Measurements from ENCODE around the gene NFATC1.

NFATC1 gene

DNA sequence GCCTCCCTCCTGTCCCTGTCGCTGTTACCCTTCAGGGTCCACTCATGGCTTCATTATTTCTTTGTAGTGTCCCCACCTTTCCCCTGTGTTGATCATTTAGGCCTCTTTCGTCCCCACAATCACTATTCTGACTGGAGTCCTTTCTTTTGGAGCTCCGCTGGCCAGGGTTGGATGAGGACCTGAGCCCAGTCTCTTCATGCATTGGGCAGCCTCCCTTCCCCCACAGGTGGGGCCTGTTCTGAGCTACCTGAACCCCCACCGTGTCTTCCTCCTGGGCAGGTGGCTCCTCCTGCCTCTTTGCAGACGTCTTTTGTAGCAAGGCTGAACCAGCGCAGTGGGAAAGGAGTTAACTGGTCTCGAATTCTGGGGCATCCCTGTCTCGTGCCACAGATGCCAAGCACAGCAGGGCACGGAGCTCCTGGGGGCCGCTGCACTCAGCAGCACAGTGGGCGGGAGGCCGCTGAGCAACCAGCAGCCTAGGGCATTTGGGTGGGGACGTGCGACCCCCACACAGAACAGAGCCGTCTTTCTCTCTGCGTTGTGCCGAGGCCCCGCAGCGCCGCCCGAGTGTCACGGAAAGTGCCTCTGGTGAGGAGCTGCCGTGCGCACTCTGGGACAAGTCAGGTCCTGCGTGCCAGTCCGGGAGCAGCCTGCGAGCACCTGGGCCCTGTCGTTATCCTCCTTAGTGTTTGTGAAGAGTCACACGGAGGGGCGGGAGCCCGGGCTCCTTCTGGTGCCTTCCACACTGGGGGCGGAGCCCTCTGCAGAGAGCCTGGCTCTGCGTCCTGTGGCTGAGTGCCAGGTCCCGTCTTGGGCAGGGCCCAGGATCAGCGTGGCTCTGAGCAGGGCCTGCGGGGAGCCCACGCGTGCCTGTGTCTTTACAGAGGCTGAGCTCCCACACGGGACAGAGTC lies 130.1 kb downstream of the NFATC1 start:
- H3K27me3 Mint-ChIP-seq, result no peaks in the 10 kb centered on the region
- DNase-seq, result peak; percentile 21
- peaks cover 21% of the 10 kb centered on the region for H3K36me3 Mint-ChIP-seq

DNA sequence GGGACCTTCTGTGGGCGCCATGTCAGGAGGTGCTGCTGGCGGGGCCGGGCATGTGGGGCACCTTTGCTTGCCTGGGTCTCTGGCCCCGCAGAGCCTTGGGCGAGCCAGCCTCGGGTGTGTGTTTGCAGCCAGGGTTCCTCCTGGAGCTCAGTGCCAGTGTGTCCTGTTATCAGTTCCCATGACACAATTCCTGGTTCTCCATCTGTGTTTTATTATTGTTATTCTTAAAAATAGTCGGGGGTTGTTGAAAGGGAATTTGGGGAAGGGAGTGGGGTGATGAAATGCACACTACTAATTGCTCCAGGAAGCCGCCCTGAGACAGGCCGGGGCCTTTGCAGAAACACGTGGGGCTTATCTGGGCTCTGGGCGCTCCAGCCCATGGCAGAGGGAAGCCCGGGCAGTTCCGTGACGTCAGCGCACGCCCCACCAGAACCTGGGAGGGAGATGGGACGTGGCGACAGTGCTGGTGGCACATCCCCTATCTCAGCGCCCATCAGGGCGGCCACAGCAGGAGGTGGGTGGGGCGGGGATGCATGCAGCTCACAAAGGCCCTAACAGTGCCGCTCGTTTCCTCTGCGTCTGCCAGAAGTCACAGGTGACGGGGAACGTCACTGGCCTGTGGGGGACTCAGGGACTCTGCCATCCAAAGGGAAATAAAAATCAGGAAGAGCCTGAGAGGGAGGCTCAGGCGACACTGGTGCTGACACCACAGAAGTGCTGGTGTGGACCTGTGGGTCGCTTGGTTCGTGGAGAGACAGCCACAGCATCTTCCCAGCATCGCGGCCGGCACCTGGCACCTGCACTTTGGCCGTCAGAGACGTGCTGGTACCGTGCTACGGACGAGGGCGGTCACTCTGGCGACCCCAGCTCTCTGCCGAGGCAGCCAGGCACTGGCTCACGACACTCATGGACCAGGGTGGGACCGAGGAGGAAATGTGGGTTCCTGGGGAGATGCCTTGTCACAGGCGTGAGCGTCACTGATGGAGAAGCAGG lies 131.0 kb downstream of the NFATC1 start:
- peaks cover 19% of the 10 kb centered on the region for H3K36me3 Mint-ChIP-seq
- H3K27ac Mint-ChIP-seq, result peak overlapping the region; percentile 45
- H3K9me3 Mint-ChIP-seq, result no peaks in the 10 kb centered on the region
- peak; percentile 44 for DNase-seq
- no peak overlapping the region for H3K4me3 Mint-ChIP-seq
- H3K27me3 Mint-ChIP-seq, result no peaks in the 10 kb centered on the region
- CTCF ChIA-PET, result interaction anchor here (1.2 to 6.4 kb wide), 5 partner anchors 10 to 145 kb away, joined by 3 to 89 read pairs (median 11); no protein-coding TSS in a partner anchor
- peaks cover 48% of the 10 kb centered on the region for H3K4me1 Mint-ChIP-seq

More for the DNA sequence above, 130.1 kb downstream of the NFATC1 start:
- CTCF ChIA-PET, result interaction anchor here (0.8 to 6.4 kb wide), 5 partner anchors 22 to 144 kb away, joined by 3 to 89 read pairs (median 11); no protein-coding TSS in a partner anchor
- Mint-ChIP-seq H3K4me3 (peak overlapping the region; percentile 47), H3K27ac (peak overlapping the region; percentile 73), H3K9me3 (no peaks in the 10 kb centered on the region), H3K4me1 (peaks cover 58% of the 10 kb centered on the region)

DNA sequence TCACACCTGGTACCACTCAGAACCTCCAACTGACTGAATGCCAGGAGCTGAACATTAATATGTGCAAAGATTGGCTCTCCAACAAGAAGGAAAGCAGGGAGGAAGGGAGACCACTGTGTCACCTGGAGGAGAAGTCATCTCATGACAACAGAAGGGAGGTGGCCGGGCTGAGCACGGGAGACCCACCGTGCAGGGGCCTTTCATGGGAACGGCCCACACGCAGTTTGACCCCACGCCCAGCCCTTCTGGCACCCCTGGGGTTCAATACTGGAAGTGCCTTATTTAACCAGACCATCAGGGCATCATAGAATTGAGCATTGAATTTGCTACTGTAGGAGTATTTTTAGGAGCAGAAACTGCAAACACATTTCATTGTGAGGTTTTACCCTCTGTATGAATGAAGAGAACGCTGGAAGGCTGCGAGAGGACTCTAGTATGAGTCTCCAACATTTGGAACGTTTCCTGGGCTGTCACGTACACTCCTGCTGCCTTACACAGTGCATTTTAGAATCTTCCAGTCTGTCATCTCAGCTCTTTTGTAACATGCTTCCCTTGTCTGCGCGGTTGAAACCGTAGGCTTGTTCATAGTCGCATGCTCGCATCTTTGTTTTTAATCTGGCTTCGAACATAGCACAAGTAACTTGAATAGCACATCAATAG lies 132.1 kb downstream of the NFATC1 start:
- no peak for DNase-seq
- H3K9me3 Mint-ChIP-seq, result no peaks in the 10 kb centered on the region
- no peak overlapping the region for H3K27ac Mint-ChIP-seq
- peaks cover 19% of the 10 kb centered on the region for H3K36me3 Mint-ChIP-seq
- CTCF ChIA-PET, result interaction anchor here (0.7 to 6.4 kb wide), 7 partner anchors 11 to 152 kb away, joined by 3 to 89 read pairs (median 4); no protein-coding TSS in a partner anchor
- H3K4me1 Mint-ChIP-seq, result peaks cover 38% of the 10 kb centered on the region
- H3K27me3 Mint-ChIP-seq, result peaks cover 6% of the 10 kb centered on the region
- no peak overlapping the region for H3K4me3 Mint-ChIP-seq

DNA sequence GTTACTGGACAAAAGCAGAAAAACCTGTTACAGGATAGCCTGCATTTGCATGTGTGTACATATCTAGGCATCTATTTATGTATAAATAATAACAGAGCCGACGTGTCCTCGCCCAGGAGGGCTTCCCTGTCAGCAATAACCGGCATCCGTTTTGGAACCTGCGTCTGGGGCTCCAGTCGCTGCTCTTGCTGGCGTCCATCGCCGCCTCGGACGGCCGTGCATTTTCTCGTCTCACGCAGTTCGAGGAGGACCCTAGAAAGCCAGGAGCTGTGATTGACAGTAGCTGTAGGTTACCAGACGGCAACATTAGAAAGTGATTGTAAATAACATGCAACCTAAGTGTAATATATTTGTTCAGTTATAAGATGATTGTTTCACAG lies 132.6 kb downstream of the NFATC1 start:
- Mint-ChIP-seq H3K27me3 (peaks cover 10% of the 10 kb centered on the region), H3K4me3 (no peak overlapping the region), H3K36me3 (peaks cover 19% of the 10 kb centered on the region), H3K27ac (no peak overlapping the region), H3K9me3 (no peaks in the 10 kb centered on the region), H3K4me1 (peaks cover 33% of the 10 kb centered on the region)
- CTCF ChIA-PET, result interaction anchor here (0.7 to 6.4 kb wide), 8 partner anchors 11 to 153 kb away, joined by 3 to 89 read pairs (median 4); no protein-coding TSS in a partner anchor
- DNase-seq, result no peak

DNA sequence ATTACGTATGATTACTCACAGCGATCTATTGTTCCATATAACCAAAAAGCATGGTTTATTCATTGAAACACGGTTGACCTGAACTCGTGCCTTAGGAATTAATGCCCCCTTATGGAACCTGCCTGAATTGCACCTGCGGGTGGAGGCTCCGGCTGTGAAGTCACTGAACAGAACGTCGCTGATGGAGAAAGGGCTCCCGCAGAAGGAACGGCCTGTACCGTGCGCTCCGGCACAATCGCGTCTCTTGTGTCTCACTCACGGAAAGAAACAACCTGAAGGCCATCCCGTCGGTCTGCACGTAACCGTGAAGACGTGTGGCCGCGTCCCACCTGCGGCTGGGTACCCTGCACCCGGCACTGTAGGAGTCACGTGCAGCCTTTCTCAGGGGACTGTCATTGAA lies 133.1 kb downstream of the NFATC1 start:
- Mint-ChIP-seq H3K27me3 (peaks cover 11% of the 10 kb centered on the region), H3K9me3 (no peaks in the 10 kb centered on the region), H3K36me3 (peaks cover 19% of the 10 kb centered on the region), H3K4me3 (no peak overlapping the region), H3K27ac (no peak overlapping the region), H3K4me1 (peaks cover 28% of the 10 kb centered on the region)
- CTCF ChIA-PET, result interaction anchor here (1.3 to 6.4 kb wide), 5 partner anchors 114 to 154 kb away, joined by 3 to 89 read pairs (median 5); no protein-coding TSS in a partner anchor
- peak; percentile 83 for DNase-seq

DNA sequence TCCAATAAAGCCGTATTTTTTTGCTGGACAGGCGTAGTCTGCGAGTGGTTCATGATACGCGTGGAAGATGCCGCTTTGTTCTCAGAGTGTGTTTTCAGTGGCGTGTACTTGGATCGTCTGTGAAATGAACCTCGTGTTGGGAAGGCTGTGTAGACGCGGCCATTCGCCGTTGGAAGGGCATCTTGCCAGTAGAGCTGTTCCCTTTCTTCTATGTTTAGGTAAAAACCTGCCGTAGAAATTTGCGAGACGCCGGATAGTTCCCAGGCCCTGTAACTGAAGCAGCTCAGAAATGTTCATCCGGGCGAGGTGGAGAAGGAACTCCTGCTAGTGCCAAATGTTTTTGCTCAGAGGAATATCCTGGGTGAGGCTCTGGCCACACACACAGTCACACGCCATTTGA lies 133.6 kb downstream of the NFATC1 start:
- Mint-ChIP-seq H3K4me3 (no peak overlapping the region), H3K27me3 (peaks cover 14% of the 10 kb centered on the region), H3K36me3 (peaks cover 19% of the 10 kb centered on the region), H3K27ac (no peak overlapping the region), H3K4me1 (peaks cover 24% of the 10 kb centered on the region), H3K9me3 (no peaks in the 10 kb centered on the region)
- CTCF ChIA-PET, result interaction anchor here (0.9 to 6.4 kb wide), 6 partner anchors 113 to 148 kb away, joined by 3 to 89 read pairs (median 6); partner anchors contain the start of gene NFATC1
- no peak for DNase-seq

DNA sequence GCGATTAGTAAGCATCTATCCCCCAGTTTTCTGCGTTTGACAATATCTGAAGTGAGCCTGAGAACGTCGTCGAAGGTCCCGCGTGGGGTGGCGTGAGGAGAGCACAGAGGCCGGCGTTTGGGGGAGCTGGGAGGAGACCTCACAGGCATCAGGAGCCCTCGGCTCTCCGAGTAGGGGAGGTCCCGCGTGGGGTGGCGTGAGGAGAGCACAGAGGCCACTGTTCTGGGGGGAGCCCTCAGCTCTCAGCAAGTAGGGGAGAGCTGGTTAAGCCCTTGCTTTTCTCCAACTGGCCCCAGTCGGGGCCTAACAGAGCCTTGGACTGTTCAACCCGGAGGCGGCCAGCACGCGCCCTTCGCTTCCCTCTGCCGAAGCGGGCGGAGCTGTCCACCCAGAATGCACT lies 134.3 kb downstream of the NFATC1 start:
- peaks cover 19% of the 10 kb centered on the region for H3K36me3 Mint-ChIP-seq
- H3K27ac Mint-ChIP-seq, result no peak overlapping the region
- peaks cover 18% of the 10 kb centered on the region for H3K4me1 Mint-ChIP-seq
- CTCF ChIA-PET, result interaction anchor here (0.9 to 6.4 kb wide), 6 partner anchors 113 to 162 kb away, joined by 3 to 89 read pairs (median 4); partner anchors contain the start of gene NFATC1
- no peak for DNase-seq
- H3K27me3 Mint-ChIP-seq, result peaks cover 16% of the 10 kb centered on the region
- H3K9me3 Mint-ChIP-seq, result no peaks in the 10 kb centered on the region
- H3K4me3 Mint-ChIP-seq, result no peak overlapping the region

DNA sequence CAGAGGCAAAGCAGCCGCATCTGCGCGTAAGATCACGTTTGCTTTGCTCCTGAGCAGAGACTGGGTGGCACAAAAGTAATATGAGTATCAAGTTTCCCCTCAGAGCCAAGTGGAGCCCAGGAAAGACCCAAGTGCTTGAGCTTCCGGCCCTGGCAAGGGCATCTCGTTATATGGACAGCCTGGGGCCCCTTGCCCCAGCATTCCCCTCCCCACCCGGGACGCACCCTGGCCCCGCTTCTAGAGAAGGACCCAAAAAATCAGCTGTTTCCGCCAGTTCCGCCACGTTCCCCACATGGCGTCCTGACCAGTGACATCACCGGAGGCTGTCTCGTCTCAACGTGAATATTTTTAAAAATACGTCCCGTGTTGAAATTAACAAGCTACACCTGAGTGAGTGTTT lies 135.1 kb downstream of the NFATC1 start:
- no peak overlapping the region for H3K27ac Mint-ChIP-seq
- H3K4me1 Mint-ChIP-seq, result peaks cover 13% of the 10 kb centered on the region
- CTCF ChIA-PET, result interaction anchor here (0.8 to 6.4 kb wide), 4 partner anchors 70 to 163 kb away, joined by 3 to 89 read pairs (median 4); no protein-coding TSS in a partner anchor
- peaks cover 15% of the 10 kb centered on the region for H3K36me3 Mint-ChIP-seq
- no peak overlapping the region for H3K4me3 Mint-ChIP-seq
- DNase-seq, result no peak
- no peaks in the 10 kb centered on the region for H3K9me3 Mint-ChIP-seq
- H3K27me3 Mint-ChIP-seq, result peaks cover 16% of the 10 kb centered on the region

DNA sequence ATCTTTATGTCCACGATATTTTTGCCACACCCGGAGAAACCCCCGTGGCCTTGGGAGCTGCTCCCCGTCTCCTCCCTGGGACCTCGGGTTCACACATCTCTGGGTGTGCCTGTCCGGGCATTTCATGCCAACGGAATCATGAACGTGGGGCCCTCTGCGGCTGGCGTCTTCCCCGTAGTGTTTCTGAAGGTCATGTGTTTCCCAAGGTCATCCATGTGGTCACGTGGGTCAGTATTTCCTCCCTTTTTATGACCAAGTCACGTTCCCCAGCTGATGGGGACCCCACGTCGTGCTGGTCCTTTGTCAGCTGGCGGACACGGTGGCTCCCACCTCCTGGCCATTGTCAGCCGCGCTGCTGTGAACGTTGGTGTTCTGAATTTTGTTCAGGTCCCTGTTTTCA lies 135.7 kb downstream of the NFATC1 start:
- Mint-ChIP-seq H3K9me3 (no peaks in the 10 kb centered on the region), H3K27ac (no peak overlapping the region), H3K4me1 (peaks cover 8% of the 10 kb centered on the region), H3K36me3 (peaks cover 15% of the 10 kb centered on the region), H3K27me3 (peaks cover 16% of the 10 kb centered on the region), H3K4me3 (no peak overlapping the region)
- CTCF ChIA-PET, result interaction anchor here (0.6 to 6.4 kb wide), 5 partner anchors 69 to 166 kb away, joined by 3 to 89 read pairs (median 4); no protein-coding TSS in a partner anchor
- no peak for DNase-seq

DNA sequence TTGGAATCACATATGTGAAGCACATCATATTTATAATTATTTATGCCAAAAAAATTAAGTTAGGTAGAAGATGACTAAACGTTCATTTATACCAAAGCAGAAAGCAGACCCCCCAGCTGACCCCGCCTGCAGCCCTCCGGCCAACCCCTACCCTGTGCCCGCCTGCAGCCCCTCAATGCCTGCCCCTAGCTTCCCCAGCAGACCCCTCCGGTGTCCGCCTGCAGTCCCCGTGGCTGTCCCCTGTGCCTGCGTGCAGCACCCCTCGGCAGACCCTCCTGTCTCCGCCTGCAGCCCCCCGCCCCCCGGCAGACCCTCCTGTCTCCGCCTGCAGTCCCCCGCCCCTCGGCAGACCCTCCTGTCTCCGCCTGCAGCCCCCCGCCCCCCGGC lies 136.2 kb downstream of the NFATC1 start:
- H3K27me3 Mint-ChIP-seq, result peaks cover 16% of the 10 kb centered on the region
- CTCF ChIA-PET, result interaction anchor here (0.6 to 1.8 kb wide), 2 partner anchors 164 to 166 kb away, joined by 3 to 4 read pairs; no protein-coding TSS in a partner anchor

DNA sequence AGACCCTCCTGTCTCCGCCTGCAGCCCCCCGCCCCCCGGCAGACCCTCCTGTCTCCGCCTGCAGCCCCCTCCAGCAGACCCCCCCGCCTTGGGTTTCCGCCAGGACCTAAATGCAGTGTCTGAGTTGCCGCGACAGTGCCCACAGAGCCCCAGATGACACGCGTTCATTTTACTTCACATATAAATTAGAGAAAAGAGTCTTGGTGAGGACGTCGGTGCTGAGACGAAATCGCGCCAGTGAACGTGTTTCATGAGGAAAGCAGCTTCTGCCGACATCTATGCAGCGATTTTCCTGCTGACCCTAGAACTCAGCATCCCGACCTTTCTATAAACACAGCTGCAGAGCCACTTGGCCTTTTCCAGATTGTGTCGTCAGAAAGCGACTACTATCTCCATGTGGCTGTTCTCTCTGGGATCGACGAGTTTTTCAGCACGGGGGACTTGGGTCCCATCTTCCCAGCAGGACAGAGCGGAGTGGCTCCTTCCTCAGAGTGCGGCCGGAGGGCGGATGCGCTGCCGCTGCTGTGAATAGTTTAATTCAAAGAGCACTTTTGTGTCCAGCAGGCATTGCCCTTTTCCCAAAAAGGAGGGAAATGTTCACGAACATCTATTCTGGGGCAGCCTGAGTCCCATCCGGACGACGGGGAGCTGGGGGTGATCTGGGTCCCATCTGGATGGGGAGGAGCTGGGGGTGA lies 136.7 kb downstream of the NFATC1 start:
- CTCF ChIA-PET, result no interaction called here
- Mint-ChIP-seq H3K27ac (no peak overlapping the region), H3K27me3 (peaks cover 16% of the 10 kb centered on the region), H3K4me3 (no peak overlapping the region), H3K4me1 (no peaks in the 10 kb centered on the region), H3K36me3 (peaks cover 13% of the 10 kb centered on the region), H3K9me3 (no peaks in the 10 kb centered on the region)
- no peak for DNase-seq

More for the DNA sequence above, 136.2 kb downstream of the NFATC1 start:
- H3K27ac Mint-ChIP-seq, result no peak overlapping the region
- no peaks in the 10 kb centered on the region for H3K9me3 Mint-ChIP-seq
- DNase-seq, result no peak
- H3K4me3 Mint-ChIP-seq, result no peak overlapping the region
- peaks cover 15% of the 10 kb centered on the region for H3K36me3 Mint-ChIP-seq
- peaks cover 3% of the 10 kb centered on the region for H3K4me1 Mint-ChIP-seq

DNA sequence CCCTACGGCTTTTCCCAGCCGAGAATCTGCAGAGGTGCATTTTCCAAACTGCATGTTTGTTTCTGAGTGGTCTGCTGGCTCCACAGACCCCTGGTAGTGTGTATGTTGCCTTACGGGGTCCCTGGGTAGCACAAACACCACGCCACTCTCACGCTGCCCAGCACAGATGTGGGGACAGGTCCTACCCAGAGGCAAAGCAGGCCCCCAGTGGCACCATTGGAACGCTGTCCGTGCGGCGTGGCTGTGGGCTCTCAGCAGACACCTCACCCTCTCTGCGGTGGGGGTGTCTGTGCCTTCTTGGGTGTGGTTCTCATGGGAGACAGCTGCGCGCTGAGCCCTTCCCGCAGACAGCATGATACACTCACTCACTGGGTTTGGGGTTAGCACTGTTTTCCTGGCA lies 137.4 kb downstream of the NFATC1 start:
- CTCF ChIA-PET, result no interaction called here
- H3K9me3 Mint-ChIP-seq, result no peaks in the 10 kb centered on the region
- DNase-seq, result no peak

DNA sequence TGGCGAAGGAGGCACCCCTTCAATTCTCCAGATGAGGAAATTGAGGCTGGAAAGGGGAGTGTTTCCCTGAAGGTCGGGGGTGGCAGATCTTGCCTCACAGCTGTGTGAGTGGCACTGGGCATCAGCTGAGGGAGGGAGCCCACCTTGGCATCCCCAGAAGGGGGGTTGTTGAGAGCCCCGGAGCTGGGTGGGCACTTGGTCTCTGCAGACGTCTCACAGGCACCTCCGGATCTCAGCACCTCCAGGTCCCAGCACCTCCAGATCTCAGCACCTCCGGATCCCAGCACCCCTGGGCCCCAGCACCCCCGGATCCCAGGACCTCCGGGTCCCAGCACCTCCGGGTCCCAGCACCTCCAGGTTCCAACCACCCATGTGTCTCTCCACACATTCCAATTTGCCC lies 137.9 kb downstream of the NFATC1 start:
- H3K9me3 Mint-ChIP-seq, result no peaks in the 10 kb centered on the region
- no peak overlapping the region for H3K4me3 Mint-ChIP-seq

More for the DNA sequence above, 137.4 kb downstream of the NFATC1 start:
- Mint-ChIP-seq H3K4me3 (no peak overlapping the region), H3K27ac (no peak overlapping the region), H3K4me1 (no peaks in the 10 kb centered on the region), H3K27me3 (peaks cover 16% of the 10 kb centered on the region), H3K36me3 (peaks cover 8% of the 10 kb centered on the region)

More for the DNA sequence above, 137.9 kb downstream of the NFATC1 start:
- H3K36me3 Mint-ChIP-seq, result peaks cover 7% of the 10 kb centered on the region
- H3K27me3 Mint-ChIP-seq, result peaks cover 16% of the 10 kb centered on the region
- H3K4me1 Mint-ChIP-seq, result no peaks in the 10 kb centered on the region
- CTCF ChIA-PET, result interaction anchor here (1.1 kb wide), 1 partner anchor 153 kb away, joined by 3 read pairs; no protein-coding TSS in a partner anchor
- no peak for DNase-seq
- no peak overlapping the region for H3K27ac Mint-ChIP-seq
